Fibroblast of skin of abdomen (primary cell): ENCODE data around the gene PSMB11.

Experiments
- DNase-seq: peaks from one replicate; pipeline ENCODE4 v3.0.0-alpha.2; 2013

Gene PSMB11

GRCh38 chr14:23089498-23090253 lies 47.7 kb downstream of the PSMB11 start:
- no peak for DNase-seq

- no peak for DNase-seq
These were observed 48.2 kb downstream of the PSMB11 start for GRCh38 chr14:23090254-23090636.

GRCh38 chr14:23091294-23092225 lies 49.5 kb downstream of the PSMB11 start:
- no peak for DNase-seq

GRCh38 chr14:23093104-23093503 lies 51.1 kb downstream of the PSMB11 start:
- DNase-seq = no peak

- no peak for DNase-seq
These were observed 51.5 kb downstream of the PSMB11 start for GRCh38 chr14:23093526-23093925.
